Measurements from ENCODE around the gene NDUFB6.
A peak's percentile ranks its signal among the peaks of the same experiment; 100 is the strongest.
"Not testable (repeated sequence)": the region's sequence is repeated elsewhere in the genome, so short reads cannot be mapped to it uniquely, and the experiment has no call there.

Gene NDUFB6

DNA sequence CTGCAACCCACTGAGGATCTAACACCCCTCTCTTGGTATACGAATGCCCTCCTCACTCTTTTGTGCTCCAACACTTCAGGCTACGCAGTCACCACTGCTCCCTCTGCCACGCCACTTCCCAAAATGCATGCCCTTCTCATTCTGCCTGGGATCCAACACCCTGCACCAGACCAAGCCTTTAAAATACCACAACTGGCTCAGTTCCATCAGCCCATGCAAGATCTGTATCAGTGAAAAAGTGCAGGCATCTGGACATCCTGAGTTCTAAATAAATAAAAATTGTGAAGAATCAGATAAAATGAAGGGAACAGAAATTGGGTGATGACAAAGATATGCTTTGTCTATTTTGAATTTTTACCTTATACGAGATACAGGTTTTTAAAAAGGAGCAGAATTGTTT is 2.7 kb downstream of the NDUFB6 start:
- no peak for DNase-seq

GRCh38 chr9:32566770-32567169 is 6.2 kb downstream of the NDUFB6 start:
- DNase-seq, result no peak

DNA sequence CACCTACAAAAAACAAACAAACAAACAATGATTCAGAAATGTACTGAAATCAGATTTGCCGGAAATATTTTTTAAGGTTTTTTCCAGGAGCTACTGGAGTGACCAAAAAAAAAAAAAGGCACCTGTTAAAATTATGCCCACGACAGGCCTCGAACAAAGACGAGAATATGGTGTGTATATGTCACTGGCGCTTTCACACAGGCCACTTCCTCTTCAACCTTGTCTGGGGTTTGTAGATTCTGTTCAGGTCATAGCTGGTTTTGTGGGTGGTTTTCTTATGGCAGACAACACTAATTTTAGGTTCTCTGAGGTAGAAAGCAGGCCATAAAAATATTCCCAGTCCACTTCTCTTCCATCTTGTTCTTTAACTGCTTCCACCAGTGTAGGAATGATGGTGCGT is 7.0 kb downstream of the NDUFB6 start:
- DNase-seq, result no peak

GRCh38 chr9:32558408-32558934 is 14.5 kb downstream of the NDUFB6 start:
- DNase-seq, result no peak

DNA sequence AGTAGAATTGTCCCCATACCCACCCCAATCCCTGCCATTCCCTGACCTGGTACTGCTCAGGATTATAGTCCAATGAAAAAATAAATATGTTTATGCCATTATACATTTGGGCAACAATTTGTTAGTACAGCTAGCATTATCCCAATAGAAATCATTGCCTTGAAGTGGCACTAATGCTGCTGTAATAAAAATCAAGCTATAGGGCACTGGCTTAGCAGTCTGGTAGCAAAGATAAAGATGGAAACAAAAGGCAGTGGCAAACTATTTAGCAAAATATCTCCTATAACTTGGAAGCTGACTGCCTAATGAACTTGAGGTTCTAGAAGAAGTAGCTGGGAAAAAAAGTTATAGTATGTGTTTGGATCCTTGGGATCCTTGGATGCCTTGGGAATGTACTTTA is 18.4 kb downstream of the NDUFB6 start:
- DNase-seq, result no peak

GRCh38 chr9:32554107-32554506 is 18.9 kb downstream of the NDUFB6 start:
- DNase-seq, result no peak

DNA sequence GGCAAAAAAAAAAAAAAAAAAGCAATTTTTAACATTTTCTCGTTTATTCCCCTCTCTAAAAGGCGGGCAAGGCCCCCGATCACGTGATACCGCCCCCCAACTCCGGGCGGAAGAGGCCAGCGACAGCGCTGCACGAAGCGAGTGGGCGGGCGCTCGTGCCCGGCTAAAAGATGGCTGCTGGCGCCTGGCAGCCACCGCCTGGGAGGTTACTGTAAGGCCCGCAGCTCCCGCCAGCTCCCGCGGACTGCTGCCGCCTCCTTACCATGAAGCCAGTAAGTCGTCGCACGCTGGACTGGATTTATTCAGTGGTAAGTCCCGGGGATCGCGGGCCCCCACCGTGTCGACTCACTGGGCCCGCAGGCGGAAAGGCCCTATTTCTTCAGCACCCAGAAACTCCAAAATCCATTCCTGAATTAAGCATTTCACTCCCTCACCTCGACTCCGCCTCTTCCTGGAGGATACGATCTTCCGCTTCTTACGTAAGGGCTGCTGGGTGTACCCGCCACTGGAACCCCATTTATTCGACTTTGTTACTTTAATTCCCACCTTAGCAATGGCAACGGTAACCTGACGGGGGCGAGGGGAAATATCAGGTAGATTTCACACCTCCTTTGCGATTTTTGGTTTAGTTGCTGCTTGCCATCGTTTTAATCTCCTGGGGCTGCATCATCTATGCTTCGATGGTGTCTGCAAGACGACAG is 20.6 kb downstream of the NDUFB6 start, which contains the start of the genes SMIM27 and TOPORS:
Gene SMIM27, plus strand, starts transcription at position 156 of the 701 bp plus-strand sequence. Its CDS starts 108 bp downstream, at position 264.
Gene TOPORS, minus strand, starts transcription at position 415 of the 701 bp plus-strand sequence. Its CDS starts 150 bp downstream, at position 265.
- DNase-seq, result peak; percentile 88 to 92

DNA sequence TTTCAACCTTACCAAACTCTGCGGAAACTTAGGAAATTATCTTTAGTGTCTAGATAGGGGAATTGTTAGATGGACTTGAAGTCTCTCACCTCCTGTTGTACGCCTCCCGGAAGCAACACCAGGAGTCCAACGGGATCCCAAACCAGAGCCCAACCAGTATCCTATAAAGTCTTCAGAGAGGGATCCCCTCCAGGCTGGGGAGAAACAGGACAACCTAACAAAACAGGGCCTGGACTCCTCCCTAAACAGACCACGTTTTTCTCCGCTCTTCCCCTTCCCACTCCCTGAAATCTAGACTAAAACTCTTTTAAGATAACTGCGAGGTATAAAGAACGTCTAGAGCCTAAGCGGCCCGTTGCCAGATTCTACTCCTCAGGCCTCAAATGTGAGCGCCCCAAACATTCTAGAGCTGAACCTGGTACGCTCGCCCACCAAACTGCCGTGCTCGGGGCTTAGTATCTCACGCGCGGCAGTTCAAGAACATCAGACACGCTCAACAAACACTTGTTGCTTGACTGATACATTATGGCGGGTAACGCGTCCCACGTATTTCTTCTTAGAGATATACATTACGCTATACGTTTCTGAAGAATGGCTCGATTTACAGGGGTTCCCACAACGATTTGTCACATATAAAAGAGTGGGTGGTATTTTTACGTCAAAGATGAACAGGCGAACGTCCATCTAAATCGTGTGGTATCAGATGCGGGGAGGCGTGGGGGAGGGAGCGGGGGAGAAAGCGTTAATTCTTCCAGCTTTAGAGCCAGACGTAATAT is 21.5 kb downstream of the NDUFB6 start:
- peak; percentile 53 to 59 for DNase-seq

GRCh38 chr9:32550562-32551275 is 22.2 kb downstream of the NDUFB6 start:
- peak; percentile 91 to 92 for DNase-seq

DNA sequence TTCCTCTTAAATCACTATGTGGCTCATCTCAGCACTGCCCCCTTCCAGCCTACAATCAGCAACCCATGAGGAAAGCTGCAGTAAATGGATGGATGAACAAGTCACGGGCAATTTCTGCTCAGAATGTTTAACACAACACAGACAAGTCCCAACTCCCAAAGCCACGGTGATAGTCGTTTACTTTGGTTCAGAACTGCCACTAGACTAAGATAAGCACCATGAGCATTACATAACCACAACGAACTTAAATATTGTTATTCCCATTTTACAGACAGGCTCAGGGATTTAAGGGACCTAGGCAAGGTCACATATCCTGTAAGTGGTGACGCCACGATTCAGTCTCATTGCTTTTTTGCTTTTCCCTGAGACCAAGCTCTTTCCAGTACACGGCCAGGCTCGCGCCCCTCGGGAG is 22.8 kb downstream of the NDUFB6 start:
- DNase-seq, result no peak

DNA sequence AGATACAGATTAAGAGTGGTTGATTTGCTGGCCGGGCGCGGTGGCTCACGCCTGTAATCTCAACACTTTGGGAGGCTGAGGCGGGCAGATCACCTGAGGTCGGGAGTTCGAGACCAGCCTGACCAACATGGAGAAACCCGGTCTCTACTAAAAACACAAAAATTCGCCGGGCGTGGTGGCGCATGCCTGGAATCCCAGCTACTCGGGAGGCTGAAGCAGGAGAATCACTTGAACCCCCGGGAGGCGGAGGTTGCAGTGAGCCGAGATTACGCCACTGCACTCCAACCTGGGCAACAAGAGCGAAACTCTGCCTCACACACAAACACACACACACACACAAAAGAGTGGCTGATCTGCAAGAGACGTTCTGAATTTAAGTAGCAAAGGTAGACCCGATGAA is 24.7 kb downstream of the NDUFB6 start:
- DNase-seq, result not testable (repeated sequence)

- DNase-seq, result no peak
These were observed 27.1 kb downstream of the NDUFB6 start for GRCh38 chr9:32545884-32546283.

DNA sequence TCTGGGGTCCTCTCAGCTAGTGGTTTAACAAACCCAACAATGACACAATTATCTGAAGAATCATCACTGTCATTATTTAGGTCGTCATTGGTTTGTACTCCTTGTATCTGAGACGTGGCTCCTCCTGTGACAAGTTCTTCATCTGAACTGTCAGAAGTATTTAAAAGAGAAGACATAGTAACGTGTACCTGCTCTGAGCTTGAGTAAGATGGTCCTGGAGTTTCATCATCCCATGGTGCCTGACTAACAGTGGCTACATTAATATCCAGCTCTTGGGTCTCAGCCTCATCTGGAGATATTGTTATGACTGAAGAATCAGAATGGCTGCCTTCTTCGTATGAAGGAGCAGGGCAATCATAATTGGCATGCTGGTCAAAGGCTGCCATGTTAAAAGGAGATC is 29.9 kb downstream of the NDUFB6 start:
- DNase-seq, result no peak

DNA sequence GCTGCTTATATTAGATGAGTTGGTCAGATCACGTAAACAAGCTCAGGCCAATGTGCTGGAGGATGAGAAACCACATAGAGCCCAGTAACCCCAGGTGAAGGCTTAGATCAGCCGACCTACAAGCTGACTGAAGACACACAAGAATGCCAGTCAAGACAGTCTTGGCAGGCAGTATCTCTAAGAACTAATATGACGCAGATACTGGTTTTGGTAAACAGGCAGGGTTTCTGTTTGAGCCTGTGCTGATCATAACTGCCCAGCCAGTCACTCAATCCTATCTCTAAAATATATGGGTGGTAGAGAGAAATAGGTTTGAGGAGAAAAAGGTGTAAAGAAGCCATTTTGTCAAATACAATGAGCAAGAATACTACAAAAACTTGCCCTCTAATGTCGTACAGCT is 39.1 kb downstream of the NDUFB6 start:
- no peak for DNase-seq

DNA sequence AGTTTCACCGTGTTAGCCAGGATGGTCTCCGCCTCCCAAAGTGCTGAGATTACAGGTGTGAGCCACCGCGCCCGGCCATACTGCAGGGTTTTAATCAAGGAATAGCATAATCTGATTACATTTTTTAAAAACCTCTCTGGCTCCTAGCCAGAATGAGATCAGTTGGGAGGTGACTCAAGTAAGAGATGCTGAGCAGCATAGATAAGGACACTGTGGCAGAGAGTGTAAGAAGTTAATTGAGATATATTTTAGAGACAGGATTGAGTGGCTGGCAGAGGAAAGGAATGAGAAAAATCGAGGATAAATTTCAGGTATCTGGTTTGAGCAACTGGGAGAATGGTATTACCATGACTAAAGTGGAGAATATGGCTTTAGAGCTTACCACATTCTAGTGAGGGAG is 39.6 kb downstream of the NDUFB6 start:
- DNase-seq, result no peak

GRCh38 chr9:32526707-32527048 is 46.3 kb downstream of the NDUFB6 start:
- no peak for DNase-seq

DNA sequence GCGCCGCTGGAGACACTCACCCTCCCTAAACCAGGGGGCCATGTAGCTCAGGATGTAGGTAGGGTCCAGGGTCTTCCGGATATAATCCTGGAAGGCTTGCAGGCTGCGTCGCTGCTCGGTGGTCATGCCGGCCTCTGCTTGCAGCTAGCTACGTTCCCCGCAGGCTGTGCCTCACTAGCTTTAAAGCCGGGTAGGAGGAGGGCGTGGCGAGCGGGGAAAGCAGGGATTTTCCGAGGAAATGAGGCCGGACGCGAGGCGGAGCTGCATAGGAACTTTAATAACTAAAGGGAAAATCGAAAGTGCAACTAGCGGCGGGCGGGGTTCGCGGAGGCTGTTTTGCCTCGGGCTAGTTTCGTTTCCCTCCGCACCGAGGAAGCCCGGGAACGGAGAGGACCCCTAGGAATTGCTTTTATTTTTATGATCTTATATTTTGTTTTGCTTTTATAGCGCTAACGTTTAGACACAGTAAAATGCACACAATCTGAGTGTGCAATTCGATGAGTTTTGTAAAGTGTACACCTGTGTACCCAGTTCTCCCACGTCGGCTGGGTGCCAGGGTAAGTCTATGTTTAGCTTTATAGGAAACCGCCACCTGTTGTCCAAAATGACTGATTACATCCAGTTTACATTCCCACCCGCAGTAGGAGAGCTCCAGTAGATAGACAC is 46.8 kb downstream of the NDUFB6 start, which contains the start of gene RIGI:
Gene RIGI, minus strand, starts transcription at position 156 of the 666 bp plus-strand sequence. Its CDS starts 30 bp downstream, at position 126.
- DNase-seq, result peak; percentile 77 to 84

DNA sequence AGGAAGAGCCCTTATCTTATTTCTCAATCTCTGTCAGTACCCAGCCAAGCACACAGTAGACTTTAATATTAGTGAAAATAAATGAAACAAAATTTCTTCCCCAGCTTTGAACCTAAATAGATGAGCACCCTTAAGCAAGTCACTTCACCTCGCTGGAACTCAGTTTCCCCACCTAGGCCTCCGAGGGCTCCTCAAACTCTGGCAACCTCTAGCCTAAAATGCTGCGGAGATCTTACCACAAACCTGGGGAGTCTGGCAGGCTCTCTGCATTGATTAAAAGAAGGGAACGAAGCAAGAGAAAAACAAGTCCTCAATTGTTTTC is 47.3 kb downstream of the NDUFB6 start:
- no peak for DNase-seq

- DNase-seq, result peak; percentile 9 to 37
These were observed 47.9 kb downstream of the NDUFB6 start for GRCh38 chr9:32524892-32525708.

GRCh38 chr9:32524558-32524891 is 48.4 kb downstream of the NDUFB6 start:
- not testable (repeated sequence) for DNase-seq

DNA sequence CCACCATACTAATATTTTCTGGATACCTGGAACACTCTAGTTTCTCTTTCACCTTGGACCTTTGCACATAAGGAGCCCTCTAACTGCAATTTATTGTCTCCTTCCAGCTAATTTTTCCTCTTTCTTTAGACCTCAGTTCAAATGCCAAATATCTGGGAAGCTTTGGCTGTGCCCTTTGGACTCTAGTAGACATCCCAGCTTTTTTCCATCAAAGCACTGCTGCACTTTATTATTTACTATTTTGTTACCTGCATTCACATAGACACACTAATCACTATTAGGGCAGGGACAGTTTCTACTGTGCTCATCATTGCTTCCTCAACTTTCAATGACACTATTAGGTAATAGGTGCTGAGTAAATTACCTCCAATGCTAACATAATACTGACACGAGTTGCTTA is 49.0 kb downstream of the NDUFB6 start:
- no peak for DNase-seq

DNA sequence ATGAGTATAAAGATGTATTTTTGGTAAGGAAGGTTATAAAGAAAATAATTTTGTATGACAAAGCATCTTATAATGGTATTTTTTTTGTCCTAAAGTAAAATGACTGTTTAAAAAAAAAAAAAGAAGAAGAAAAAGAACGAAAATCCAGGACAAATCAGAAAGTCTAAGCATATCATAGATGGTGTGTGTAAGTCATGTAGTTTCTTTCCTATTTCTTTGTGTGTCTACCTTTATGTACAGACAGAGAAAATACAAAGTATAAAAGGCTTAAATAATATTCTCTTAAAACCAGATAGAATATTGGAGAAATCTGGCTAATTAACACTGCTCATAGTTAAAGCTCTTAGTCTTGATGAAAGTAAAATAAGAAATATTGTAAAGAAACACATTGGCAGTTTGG is 54.7 kb downstream of the NDUFB6 start:
- DNase-seq, result no peak
